ENCODE measurements around the gene AP3M1. TPM values are rescaled to one million over a fixed set of nuclear protein-coding genes. Genes with fewer than 3 reads are reported as not detected.

Gene AP3M1
- total RNA-seq, 1 experiment from 2014 or later, result 56.7 TPM

DNA sequence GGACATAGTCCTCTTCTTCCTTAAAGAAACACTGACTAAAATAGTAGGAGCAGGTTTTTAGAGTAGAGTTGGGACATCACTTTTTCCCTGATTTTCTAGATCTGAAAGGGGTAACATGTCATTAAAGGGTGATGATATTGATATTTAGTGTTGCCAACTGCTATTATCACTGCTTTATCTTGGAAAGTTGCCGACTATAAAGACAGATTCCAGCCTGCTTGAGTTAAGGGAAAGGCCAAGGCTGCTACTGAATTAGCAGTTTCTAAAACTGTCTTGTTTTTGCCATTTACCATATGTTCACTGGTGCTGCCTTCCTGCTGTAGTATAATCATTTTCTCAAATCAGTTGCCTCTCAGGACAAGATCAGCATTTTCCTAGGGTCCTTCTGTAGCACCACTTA is 29.7 kb downstream of the AP3M1 start:
- Histone ChIP-seq H3K4me3 (ENCODE audit: low read depth, low read length) (no peak overlapping the region), H3K27me3 (replicated peaks; ENCODE audit: control insufficient read depth, insufficient read depth, low read length) (no peaks in the 10 kb centered on the region), H3K9me3 (no peaks in the 10 kb centered on the region), H3K4me1 (peaks cover 3% of the 10 kb centered on the region; the same call in 1 of the 2 replicates), H3K36me3 (ENCODE audit: control insufficient read depth, insufficient read depth, low read length) (no peaks in the 10 kb centered on the region)
- Mint-ChIP-seq H3K27ac (ENCODE audit: unreplicated experiment) (no peak overlapping the region), H3K4me1 (ENCODE audit: low read depth, unreplicated experiment) (peaks cover 13% of the 10 kb centered on the region), H3K9me3 (ENCODE audit: unreplicated experiment) (no peaks in the 10 kb centered on the region), H3K4me3 (ENCODE audit: unreplicated experiment) (no peak overlapping the region), H3K36me3 (ENCODE audit: insufficient read depth, unreplicated experiment) (peaks cover 92% of the 10 kb centered on the region), H3K27me3 (ENCODE audit: insufficient read depth, unreplicated experiment) (no peaks in the 10 kb centered on the region)
- ChIA-PET CTCF (no interaction called here), POLR2A (interaction anchor here (0.5 to 0.6 kb wide), 2 partner anchors 11 to 1568 kb away, joined by 3 to 8 read pairs; no protein-coding TSS in a partner anchor)
- TF ChIP-seq, protein P1, sequence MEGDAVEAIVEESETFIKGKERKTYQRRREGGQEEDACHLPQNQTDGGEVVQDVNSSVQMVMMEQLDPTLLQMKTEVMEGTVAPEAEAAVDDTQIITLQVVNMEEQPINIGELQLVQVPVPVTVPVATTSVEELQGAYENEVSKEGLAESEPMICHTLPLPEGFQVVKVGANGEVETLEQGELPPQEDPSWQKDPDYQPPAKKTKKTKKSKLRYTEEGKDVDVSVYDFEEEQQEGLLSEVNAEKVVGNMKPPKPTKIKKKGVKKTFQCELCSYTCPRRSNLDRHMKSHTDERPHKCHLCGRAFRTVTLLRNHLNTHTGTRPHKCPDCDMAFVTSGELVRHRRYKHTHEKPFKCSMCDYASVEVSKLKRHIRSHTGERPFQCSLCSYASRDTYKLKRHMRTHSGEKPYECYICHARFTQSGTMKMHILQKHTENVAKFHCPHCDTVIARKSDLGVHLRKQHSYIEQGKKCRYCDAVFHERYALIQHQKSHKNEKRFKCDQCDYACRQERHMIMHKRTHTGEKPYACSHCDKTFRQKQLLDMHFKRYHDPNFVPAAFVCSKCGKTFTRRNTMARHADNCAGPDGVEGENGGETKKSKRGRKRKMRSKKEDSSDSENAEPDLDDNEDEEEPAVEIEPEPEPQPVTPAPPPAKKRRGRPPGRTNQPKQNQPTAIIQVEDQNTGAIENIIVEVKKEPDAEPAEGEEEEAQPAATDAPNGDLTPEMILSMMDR (IDR thresholded peaks at IDR 0.05; ENCODE audit: insufficient read depth in 1 of 2, low read depth in 1 of 2, low read length in 1 of 2, severe bottlenecking in 1 of 2, unreplicated experiment in 1 of 2), result no peak
- no peak for DNase-seq
- intact Hi-C loops (cut with micrococcal nuclease; ENCODE audit: unreplicated experiment), result no loop called here
- BruUV-seq (replicated peaks), result no TSS peak

DNA sequence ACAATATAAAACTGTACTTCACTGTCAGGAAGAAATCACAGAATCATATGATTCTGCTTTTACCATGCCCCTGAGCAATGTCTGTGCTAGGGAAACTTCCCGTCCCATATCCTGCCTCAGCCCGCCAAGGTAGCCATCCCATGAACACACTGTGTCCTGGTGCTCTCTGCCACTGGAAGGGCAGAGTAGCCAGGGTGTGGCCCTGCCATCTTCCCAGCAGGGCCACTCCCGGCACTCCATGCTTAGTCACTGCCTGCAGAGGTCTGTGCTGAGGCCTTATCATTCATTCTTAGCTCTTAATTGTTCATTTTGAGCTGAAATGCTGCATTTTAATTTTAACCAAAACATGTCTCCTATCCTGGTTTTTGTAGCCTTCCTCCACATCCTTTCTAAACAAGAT is 31.8 kb downstream of the AP3M1 start:
- peaks cover 97% of the 10 kb centered on the region for H3K36me3 Mint-ChIP-seq (ENCODE audit: insufficient read depth, unreplicated experiment)
- Histone ChIP-seq H3K27me3 (replicated peaks; ENCODE audit: control insufficient read depth, insufficient read depth, low read length) (no peaks in the 10 kb centered on the region), H3K4me1 (peaks cover 3% of the 10 kb centered on the region; the same call in 1 of the 2 replicates), H3K36me3 (ENCODE audit: control insufficient read depth, insufficient read depth, low read length) (no peaks in the 10 kb centered on the region), H3K9me3 (no peaks in the 10 kb centered on the region), H3K4me3 (ENCODE audit: low read depth, low read length) (no peak overlapping the region)
- H3K4me1 Mint-ChIP-seq (ENCODE audit: low read depth, unreplicated experiment), result peaks cover 13% of the 10 kb centered on the region
- POLR2A ChIA-PET, result no interaction called here
- peak overlapping the region; percentile 35 for H3K27ac Mint-ChIP-seq (ENCODE audit: unreplicated experiment)
- CTCF ChIA-PET, result no interaction called here
- BruUV-seq (replicated peaks), result no TSS peak
- H3K27me3 Mint-ChIP-seq (ENCODE audit: insufficient read depth, unreplicated experiment), result no peaks in the 10 kb centered on the region
- no peaks in the 10 kb centered on the region for H3K9me3 Mint-ChIP-seq (ENCODE audit: unreplicated experiment)
- DNase-seq, result no peak
- intact Hi-C loops (cut with micrococcal nuclease; ENCODE audit: unreplicated experiment), result no loop called here
- H3K4me3 Mint-ChIP-seq (ENCODE audit: unreplicated experiment), result no peak overlapping the region
- TF ChIP-seq, protein P1 (IDR thresholded peaks at IDR 0.05; ENCODE audit: insufficient read depth in 1 of 2, low read depth in 1 of 2, low read length in 1 of 2, severe bottlenecking in 1 of 2, unreplicated experiment in 1 of 2), result no peak

DNA sequence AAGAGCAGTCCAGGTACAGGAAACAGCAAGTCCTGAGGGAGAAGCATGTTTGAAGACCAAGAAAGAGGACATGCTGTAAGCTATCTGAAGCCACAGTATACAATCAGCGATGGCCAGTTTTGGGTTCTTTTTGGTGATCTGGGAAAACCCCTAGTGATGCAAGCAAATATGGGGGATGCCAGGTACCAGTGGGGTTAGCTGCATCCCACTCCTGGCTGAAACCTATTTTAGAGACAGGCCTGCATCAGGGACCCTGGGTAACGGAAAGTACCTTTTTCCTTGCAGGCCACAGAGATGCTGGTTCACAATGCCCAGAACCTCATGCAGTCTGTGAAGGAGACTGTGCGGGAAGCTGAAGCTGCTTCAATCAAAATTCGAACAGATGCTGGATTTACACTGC is 32.9 kb downstream of the AP3M1 start:
- intact Hi-C loops (cut with micrococcal nuclease; ENCODE audit: unreplicated experiment), result no loop called here
- Mint-ChIP-seq H3K4me3 (ENCODE audit: unreplicated experiment) (no peak overlapping the region), H3K36me3 (ENCODE audit: insufficient read depth, unreplicated experiment) (peaks cover 91% of the 10 kb centered on the region), H3K4me1 (ENCODE audit: low read depth, unreplicated experiment) (peaks cover 13% of the 10 kb centered on the region), H3K27me3 (ENCODE audit: insufficient read depth, unreplicated experiment) (no peaks in the 10 kb centered on the region), H3K27ac (ENCODE audit: unreplicated experiment) (no peak overlapping the region), H3K9me3 (ENCODE audit: unreplicated experiment) (no peaks in the 10 kb centered on the region)
- no peaks in the 10 kb centered on the region for H3K27me3 ChIP-seq (replicated peaks; ENCODE audit: control insufficient read depth, insufficient read depth, low read length)
- no peak for DNase-seq
- H3K9me3 ChIP-seq, result no peaks in the 10 kb centered on the region
- H3K4me3 ChIP-seq (ENCODE audit: low read depth, low read length), result no peak overlapping the region
- ChIA-PET CTCF (no interaction called here), POLR2A (no interaction called here)
- H3K36me3 ChIP-seq (ENCODE audit: control insufficient read depth, insufficient read depth, low read length), result peaks cover under 1% of the 10 kb centered on the region; the same call in 1 of the 2 replicates
- H3K4me1 ChIP-seq, result peaks cover 3% of the 10 kb centered on the region; the same call in 1 of the 2 replicates
- no TSS peak for BruUV-seq (replicated peaks)
- TF ChIP-seq, protein P1 (IDR thresholded peaks at IDR 0.05; ENCODE audit: insufficient read depth in 1 of 2, low read depth in 1 of 2, low read length in 1 of 2, severe bottlenecking in 1 of 2, unreplicated experiment in 1 of 2), result no peak

Data from Caco-2 (cell line).